Measurements from ENCODE around the gene CHRM1. TPM values are rescaled to one million over a fixed set of nuclear protein-coding genes. Genes with fewer than 3 reads are reported as not detected.

The CHRM1 gene
- total RNA-seq, 1 experiment from 2014 or later: not detected

GRCh38 chr11:62889484-62890437, 31.4 kb downstream of the CHRM1 start:
- no peak overlapping the region for H2BK12ac ChIP-seq (ENCODE audit: insufficient read length, low read depth, low read length)
- H4K20me1 ChIP-seq (ENCODE audit: control insufficient read depth, insufficient read depth, insufficient read length): no peaks in the 10 kb centered on the region
- H3K27ac Mint-ChIP-seq: peak overlapping the region; percentile 10 to 93 (median 71); a peak in 6 of 7 replicates

More at GRCh38 chr11:62889484-62890437, 31.4 kb downstream of the CHRM1 start:
- H3K79me1 ChIP-seq (ENCODE audit: insufficient read depth, low read depth, low read length, poor library complexity, severe bottlenecking): no peaks in the 10 kb centered on the region
- no peak overlapping the region for H2BK20ac ChIP-seq (ENCODE audit: low read depth, low read length, poor library complexity, severe bottlenecking)
- peaks cover 17 to 21% of the 10 kb centered on the region in 2 experiments; a peak in 3 of 4 replicates for H3K4me1 Mint-ChIP-seq
- H3K27ac ChIP-seq (ENCODE audit: insufficient read length, low read depth, low read length): no peak overlapping the region
- no peak overlapping the region for H3K56ac ChIP-seq (ENCODE audit: insufficient read length, low read depth, low read length)
- H4K5ac ChIP-seq (ENCODE audit: insufficient read length, low read depth, low read length): no peak overlapping the region
- no peak overlapping the region for H3T11ph ChIP-seq (ENCODE audit: low read length)
- H4K91ac ChIP-seq (ENCODE audit: insufficient read length, low read depth, low read length): no peak overlapping the region
- H2BK15ac ChIP-seq (ENCODE audit: low read depth, low read length): no peak overlapping the region
- no peak for DNase-seq
- no peak overlapping the region for H3K23ac ChIP-seq (ENCODE audit: insufficient read length, low read depth, low read length)
- no peaks in the 10 kb centered on the region for H3K4me1 ChIP-seq (ENCODE audit: insufficient read depth, low read length)
- H3K36me3 Mint-ChIP-seq (ENCODE audit: insufficient read depth in 1 of 3, low read depth in 3 of 3): peaks cover 44 to 56% (median 52%) of the 10 kb centered on the region in 3 experiments
- peak overlapping the region in 1 of 2 experiments; percentile 16; a peak in 1 of 5 replicates for H3K4me3 Mint-ChIP-seq
- no peak overlapping the region for H2AK5ac ChIP-seq (ENCODE audit: insufficient read length, low read length)
- no peak overlapping the region for H3K18ac ChIP-seq (ENCODE audit: insufficient read length, low read depth, low read length)
- peaks cover 1% of the 10 kb centered on the region for H3K27me3 Mint-ChIP-seq (ENCODE audit: low read depth)
- H2AFZ ChIP-seq (ENCODE audit: low read length): no peak overlapping the region
- H3K27me3 ChIP-seq (ENCODE audit: insufficient read depth, low read length): no peaks in the 10 kb centered on the region; the same call in 1 of the 2 replicates
- no peak overlapping the region for H3K14ac ChIP-seq (ENCODE audit: insufficient read depth, low read length)
- no peak overlapping the region for H4K8ac ChIP-seq (replicated peaks; ENCODE audit: insufficient read length, low read depth, low read length)
- no peak for TF ChIP-seq CTCF (conservative IDR thresholded peaks at IDR 0.05)
- no CpG with 5 or more reads among the region's 11 CpGs for WGBS (ENCODE audit: extremely low coverage, insufficient read length, low lambda C conversion rate)
- H3K9ac ChIP-seq (ENCODE audit: extremely low read depth, insufficient read length, low read length): no peak overlapping the region
- no peaks in the 10 kb centered on the region; a peak in 2 of 5 replicates for H3K9me3 Mint-ChIP-seq
- H3K79me2 ChIP-seq (ENCODE audit: insufficient read depth, low read length): no peaks in the 10 kb centered on the region; the same call in 1 of the 2 replicates
- H3K9me3 ChIP-seq (ENCODE audit: control insufficient read depth, low read depth, low read length): no peaks in the 10 kb centered on the region
- no peak overlapping the region for H2BK5ac ChIP-seq (ENCODE audit: insufficient read length, low read length)
- H3K4ac ChIP-seq (ENCODE audit: low read depth, low read length): no peak overlapping the region
- H3K23me2 ChIP-seq (ENCODE audit: insufficient read length, low read depth, low read length, poor library complexity, severe bottlenecking): no peaks in the 10 kb centered on the region
- no peak overlapping the region for H2BK120ac ChIP-seq (ENCODE audit: low read depth, low read length, poor library complexity, severe bottlenecking)
- no peak overlapping the region for H3K4me2 ChIP-seq (ENCODE audit: insufficient read depth, insufficient read length, low read length)
